ENCODE measurements around the gene ETFB. TPM values are rescaled to one million over a fixed set of nuclear protein-coding genes. Genes with fewer than 3 reads are reported as not detected.

The ETFB gene
- total and polyA plus RNA-seq, 4 experiments from 2014 or later = 51.4 to 97.0 (median 59.6) TPM

DNA sequence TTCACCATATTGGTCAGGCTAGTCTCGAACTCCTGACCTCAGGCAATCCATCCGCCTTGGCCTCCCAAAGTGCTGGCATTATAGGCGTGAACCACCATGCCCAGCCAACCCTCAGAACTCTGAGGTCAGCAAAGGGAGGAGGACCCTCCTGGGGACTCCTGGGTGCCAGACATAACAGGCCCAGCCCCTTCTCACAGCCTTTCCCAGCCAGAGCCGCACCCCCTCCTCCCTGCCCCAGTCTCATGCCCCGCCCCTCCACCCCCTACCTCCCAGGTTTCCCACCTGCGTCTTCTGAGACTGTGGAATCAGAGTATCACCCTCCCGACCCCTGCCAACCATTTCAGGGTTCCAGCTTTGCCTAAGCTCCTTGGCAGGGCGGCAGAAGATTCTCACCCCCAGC, 49.5 kb downstream of the ETFB start:
- peaks cover 0 to 10% (median 0%) of the 10 kb centered on the region in 8 donors for H3K9me3 Mint-ChIP-seq
- H3K27me3 Mint-ChIP-seq = peaks cover 19 to 27% of the 10 kb centered on the region in 2 donors
- POLR2A ChIA-PET (ENCODE audit: partially characterized antibody) = no interaction called here
- H3K36me3 Mint-ChIP-seq = no peaks in the 10 kb centered on the region
- Histone ChIP-seq H3K9me3 (ENCODE audit: control insufficient read depth in 1 of 2, low read length in 2 of 2) (no peaks in the 10 kb centered on the region), H3K27ac (ENCODE audit: low read depth, low read length) (no peak overlapping the region), H3K4me1 (ENCODE audit: insufficient read depth, low read length) (no peaks in the 10 kb centered on the region), H3K27me3 (ENCODE audit: insufficient read depth, low read length) (no peaks in the 10 kb centered on the region), H3K36me3 (ENCODE audit: insufficient read depth, low read length) (no peaks in the 10 kb centered on the region), H3K4me3 (ENCODE audit: low read length in 2 of 2) (no peak overlapping the region)
- H3K27ac Mint-ChIP-seq = no peak overlapping the region
- H3K4me3 Mint-ChIP-seq = no peak overlapping the region
- peaks cover 4% of the 10 kb centered on the region in 4 donors for H3K4me1 Mint-ChIP-seq
- CTCF ChIA-PET (ENCODE audit: partially characterized antibody) = no interaction called here
- intact Hi-C loops (cut with micrococcal nuclease) = no loop called here
- no peak for DNase-seq

GRCh38 chr19:51311351-51312257, 54.6 kb downstream of the ETFB start, which contains the start of gene IGLON5:
Gene IGLON5, plus strand, starts transcription at chr19:51311644. Its CDS starts 204 bp downstream, at chr19:51311848.
- CTCF ChIA-PET (ENCODE audit: partially characterized antibody) = no interaction called here
- Histone ChIP-seq H3K9me3 (ENCODE audit: control insufficient read depth in 1 of 2, low read length in 2 of 2) (peaks cover 0 to 3% of the 10 kb centered on the region in 2 donors), H3K36me3 (ENCODE audit: insufficient read depth, low read length) (no peaks in the 10 kb centered on the region), H3K4me1 (ENCODE audit: insufficient read depth, low read length) (no peaks in the 10 kb centered on the region), H3K27me3 (ENCODE audit: insufficient read depth, low read length) (no peaks in the 10 kb centered on the region), H3K27ac (ENCODE audit: low read depth, low read length) (no peak within 1 kb of the TSS), H3K4me3 (ENCODE audit: low read length in 2 of 2) (no peak within 1 kb of the TSS)
- H3K27ac Mint-ChIP-seq = no peak within 1 kb of the TSS
- no peak within 1 kb of the TSS for H3K4me3 Mint-ChIP-seq
- peaks cover 4 to 13% (median 4%) of the 10 kb centered on the region in 4 donors for H3K4me1 Mint-ChIP-seq
- peaks cover 37 to 42% of the 10 kb centered on the region in 2 donors for H3K27me3 Mint-ChIP-seq
- peaks cover 0 to 9% of the 10 kb centered on the region in 2 donors for H3K36me3 Mint-ChIP-seq
- H3K9me3 Mint-ChIP-seq = peaks cover under 1 to 32% (median 20%) of the 10 kb centered on the region in 8 donors
- POLR2A ChIA-PET (ENCODE audit: partially characterized antibody) = no interaction called here
- intact Hi-C loops (cut with micrococcal nuclease) = no loop called here
- no peak for DNase-seq

DNA sequence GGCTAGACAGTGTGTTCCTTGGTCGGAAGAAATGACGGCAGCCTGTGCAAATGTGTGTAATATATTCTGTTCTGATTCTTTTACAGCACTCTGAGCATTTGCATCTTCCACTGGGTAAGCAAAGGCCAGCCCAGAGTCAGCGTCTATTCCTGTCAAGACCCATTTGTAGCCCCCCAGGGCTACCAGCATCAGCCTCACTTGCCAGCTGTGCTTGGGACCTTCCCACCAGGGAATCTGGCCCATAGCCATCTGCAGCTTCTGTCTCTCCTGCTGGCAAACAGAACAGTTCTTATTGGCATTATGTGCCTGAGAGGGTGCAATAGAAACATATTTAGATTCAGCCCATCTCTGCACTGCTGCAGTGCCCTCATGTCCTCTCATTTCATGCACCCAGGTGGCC, 60.7 kb downstream of the ETFB start:
- no peak overlapping the region for H3K27ac ChIP-seq (ENCODE audit: low read depth, low read length)
- H3K4me1 ChIP-seq (ENCODE audit: insufficient read depth, low read length) = no peaks in the 10 kb centered on the region
- ChIA-PET CTCF (ENCODE audit: partially characterized antibody) (no interaction called here), POLR2A (ENCODE audit: partially characterized antibody) (no interaction called here)
- no peak for DNase-seq
- intact Hi-C loops (cut with micrococcal nuclease) = no loop called here
- H3K9me3 ChIP-seq (ENCODE audit: control insufficient read depth in 1 of 2, low read length in 2 of 2) = peaks cover 0 to 6% of the 10 kb centered on the region in 2 donors
- no peak overlapping the region for H3K4me3 ChIP-seq (ENCODE audit: low read length in 2 of 2)
- H3K27me3 ChIP-seq (ENCODE audit: insufficient read depth, low read length) = no peaks in the 10 kb centered on the region
- Mint-ChIP-seq H3K4me1 (peaks cover 0 to 8% (median 0%) of the 10 kb centered on the region in 4 donors), H3K36me3 (peaks cover 0 to 14% of the 10 kb centered on the region in 2 donors), H3K27ac (no peak overlapping the region), H3K27me3 (peaks cover 34 to 36% of the 10 kb centered on the region in 2 donors), H3K9me3 (peaks cover 3 to 72% (median 46%) of the 10 kb centered on the region in 8 donors), H3K4me3 (no peak overlapping the region)
- H3K36me3 ChIP-seq (ENCODE audit: insufficient read depth, low read length) = no peaks in the 10 kb centered on the region

DNA sequence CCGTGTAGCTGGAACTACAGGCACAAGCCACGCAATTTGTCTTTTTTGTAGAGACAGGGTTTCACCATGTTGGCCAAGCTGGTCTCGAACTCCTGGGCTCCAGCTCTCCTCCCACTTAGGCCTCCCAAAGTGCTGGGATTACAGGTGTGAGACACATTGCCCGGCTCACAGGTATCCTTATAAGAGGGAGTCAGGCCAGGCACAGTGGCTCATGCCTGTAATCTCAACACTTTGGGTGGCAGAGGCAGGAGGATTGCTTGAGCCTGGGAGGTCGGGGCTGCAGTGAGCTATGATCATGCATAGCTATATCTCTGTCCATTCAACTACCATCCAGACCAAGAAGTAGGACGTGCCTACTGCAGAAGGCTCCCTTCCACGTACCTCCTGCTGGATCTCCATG, 64.9 kb downstream of the ETFB start:
- H3K4me3 Mint-ChIP-seq = no peak overlapping the region
- no peaks in the 10 kb centered on the region for H3K9me3 ChIP-seq (ENCODE audit: control insufficient read depth in 1 of 2, low read length in 2 of 2)
- ChIA-PET CTCF (ENCODE audit: partially characterized antibody) (no interaction called here), POLR2A (ENCODE audit: partially characterized antibody) (no interaction called here)
- no peak for DNase-seq
- no peaks in the 10 kb centered on the region for H3K4me1 ChIP-seq (ENCODE audit: insufficient read depth, low read length)
- no peak overlapping the region for H3K4me3 ChIP-seq (ENCODE audit: low read length in 2 of 2)
- intact Hi-C loops (cut with micrococcal nuclease) = no loop called here
- peaks cover 13% of the 10 kb centered on the region in 2 donors for H3K27me3 Mint-ChIP-seq
- peaks cover 0 to 5% of the 10 kb centered on the region in 2 donors for H3K36me3 Mint-ChIP-seq
- H3K9me3 Mint-ChIP-seq = peaks cover 0 to 46% (median 23%) of the 10 kb centered on the region in 8 donors
- H3K36me3 ChIP-seq (ENCODE audit: insufficient read depth, low read length) = no peaks in the 10 kb centered on the region
- H3K27ac Mint-ChIP-seq = no peak overlapping the region
- no peaks in the 10 kb centered on the region for H3K27me3 ChIP-seq (ENCODE audit: insufficient read depth, low read length)
- H3K4me1 Mint-ChIP-seq = no peaks in the 10 kb centered on the region
- H3K27ac ChIP-seq (ENCODE audit: low read depth, low read length) = no peak overlapping the region

- Mint-ChIP-seq H3K4me1 (no peaks in the 10 kb centered on the region), H3K27ac (no peak overlapping the region), H3K4me3 (no peak overlapping the region), H3K27me3 (peaks cover 13% of the 10 kb centered on the region in 2 donors), H3K9me3 (peaks cover 0 to 12% (median 3%) of the 10 kb centered on the region in 8 donors), H3K36me3 (no peaks in the 10 kb centered on the region)
- ChIA-PET CTCF (ENCODE audit: partially characterized antibody) (no interaction called here), POLR2A (ENCODE audit: partially characterized antibody) (no interaction called here)
- DNase-seq = no peak
- Histone ChIP-seq H3K4me1 (ENCODE audit: insufficient read depth, low read length) (no peaks in the 10 kb centered on the region), H3K36me3 (ENCODE audit: insufficient read depth, low read length) (no peaks in the 10 kb centered on the region), H3K27me3 (ENCODE audit: insufficient read depth, low read length) (no peaks in the 10 kb centered on the region), H3K27ac (ENCODE audit: low read depth, low read length) (no peak overlapping the region), H3K9me3 (ENCODE audit: control insufficient read depth in 1 of 2, low read length in 2 of 2) (no peaks in the 10 kb centered on the region), H3K4me3 (ENCODE audit: low read length in 2 of 2) (no peak overlapping the region)
- intact Hi-C loops (cut with micrococcal nuclease) = no loop called here
Observed at GRCh38 chr19:51297406-51297805, 68.8 kb downstream of the ETFB start.

- POLR2A ChIA-PET (ENCODE audit: partially characterized antibody) = no interaction called here
- Histone ChIP-seq H3K27me3 (ENCODE audit: insufficient read depth, low read length) (no peaks in the 10 kb centered on the region), H3K4me3 (ENCODE audit: low read length in 2 of 2) (no peak overlapping the region), H3K4me1 (ENCODE audit: insufficient read depth, low read length) (no peaks in the 10 kb centered on the region), H3K36me3 (ENCODE audit: insufficient read depth, low read length) (no peaks in the 10 kb centered on the region), H3K9me3 (ENCODE audit: control insufficient read depth in 1 of 2, low read length in 2 of 2) (no peaks in the 10 kb centered on the region), H3K27ac (ENCODE audit: low read depth, low read length) (no peak overlapping the region)
- peaks cover 13% of the 10 kb centered on the region in 2 donors for H3K27me3 Mint-ChIP-seq
- CTCF ChIA-PET (ENCODE audit: partially characterized antibody) = no interaction called here
- no peak overlapping the region for H3K27ac Mint-ChIP-seq
- intact Hi-C loops (cut with micrococcal nuclease) = no loop called here
- no peak overlapping the region for H3K4me3 Mint-ChIP-seq
- no peaks in the 10 kb centered on the region for H3K36me3 Mint-ChIP-seq
- no peak for DNase-seq
- peaks cover 0 to 4% (median 0%) of the 10 kb centered on the region in 8 donors for H3K9me3 Mint-ChIP-seq
- H3K4me1 Mint-ChIP-seq = no peaks in the 10 kb centered on the region
Observed at GRCh38 chr19:51296336-51297093, 69.7 kb downstream of the ETFB start.

- Histone ChIP-seq H3K27ac (ENCODE audit: low read depth, low read length) (no peak overlapping the region), H3K4me1 (ENCODE audit: insufficient read depth, low read length) (no peaks in the 10 kb centered on the region), H3K36me3 (ENCODE audit: insufficient read depth, low read length) (no peaks in the 10 kb centered on the region), H3K27me3 (ENCODE audit: insufficient read depth, low read length) (no peaks in the 10 kb centered on the region), H3K9me3 (ENCODE audit: control insufficient read depth in 1 of 2, low read length in 2 of 2) (no peaks in the 10 kb centered on the region), H3K4me3 (ENCODE audit: low read length in 2 of 2) (no peak overlapping the region)
- intact Hi-C loops (cut with micrococcal nuclease) = no loop called here
- Mint-ChIP-seq H3K36me3 (no peaks in the 10 kb centered on the region), H3K27ac (no peak overlapping the region), H3K27me3 (peaks cover 11 to 14% of the 10 kb centered on the region in 2 donors), H3K4me1 (no peaks in the 10 kb centered on the region), H3K9me3 (peaks cover 0 to 1% (median 0%) of the 10 kb centered on the region in 8 donors), H3K4me3 (no peak overlapping the region)
- no peak for DNase-seq
- CTCF ChIA-PET (ENCODE audit: partially characterized antibody) = no interaction called here
- POLR2A ChIA-PET (ENCODE audit: partially characterized antibody) = no interaction called here
Observed at GRCh38 chr19:51295382-51296126, 70.6 kb downstream of the ETFB start.

Measured in CD4-positive, alpha-beta memory T cell (primary cell).